Activated CD8-positive, alpha-beta memory T cell treated with anti-CD3 and anti-CD28 coated beads, Interleukin-2, amount 50 U/mL, for 48 hours (primary cell): ENCODE measurements around the gene GOLGA6L7.
A peak's percentile ranks its signal among the peaks of the same experiment; 100 is the strongest.
"Not testable (repeated sequence)": the region's sequence is repeated elsewhere in the genome, so short reads cannot be mapped to it uniquely, and the experiment has no call there.

Experiments used
- DNase-seq: peaks from one replicate; pipeline ENCODE4 v3.0.0-alpha.2; 2020

GOLGA6L7 gene, protein sequence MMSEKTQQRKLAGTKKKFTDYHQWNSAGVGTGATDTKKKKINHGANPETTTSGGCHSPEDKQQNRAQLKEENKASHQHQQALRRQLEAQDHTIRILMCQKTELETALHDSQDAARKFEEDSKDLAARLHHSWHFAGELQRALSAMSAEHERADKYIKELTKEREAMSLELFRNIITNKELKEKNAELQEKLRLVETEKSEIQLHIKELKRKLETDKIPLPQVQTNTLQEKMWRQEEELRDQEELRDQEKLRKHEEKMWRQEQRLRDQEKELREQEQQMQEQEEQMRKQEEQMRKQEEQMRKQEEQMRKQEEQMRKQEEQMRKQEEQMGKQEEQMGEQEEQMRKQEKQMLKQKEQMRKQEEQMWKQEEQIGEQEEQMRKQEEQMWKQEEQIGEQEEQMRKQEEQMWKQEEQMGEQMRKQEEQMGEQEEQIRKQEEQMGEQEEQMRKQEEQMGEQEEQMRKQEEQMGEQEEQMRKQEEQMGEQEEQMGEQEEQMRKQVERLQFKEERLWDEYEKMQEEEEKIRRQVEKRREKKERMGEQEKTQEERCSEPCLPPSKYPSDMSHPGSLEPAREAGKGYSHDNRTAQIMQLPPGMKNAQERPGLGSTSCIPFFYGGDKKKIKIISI

DNA sequence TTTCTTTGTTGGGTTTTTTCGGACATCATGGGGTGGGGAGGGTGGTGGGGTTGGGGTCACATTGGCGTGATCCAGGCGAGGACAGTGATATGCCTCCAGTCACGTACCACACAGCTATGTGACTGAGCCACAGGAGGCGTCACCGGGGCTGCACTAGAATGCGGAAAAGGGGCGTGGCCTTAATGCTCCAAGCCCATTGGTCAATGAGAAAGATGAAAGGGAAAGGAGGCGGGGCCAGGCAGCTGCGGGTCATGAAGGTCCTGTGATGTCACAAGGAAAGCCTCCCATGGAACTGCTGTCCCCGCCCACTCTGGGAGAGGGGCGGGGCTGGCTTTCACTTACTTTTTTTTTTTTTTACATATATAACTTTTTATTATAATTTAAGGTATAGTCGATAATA is at the start of gene GOLGA6L7:
Gene GOLGA6L7, minus strand, starts transcription at position 124 of the 400 bp plus-strand sequence. Its CDS starts 95 bp downstream, at position 29.
- DNase-seq: not testable (repeated sequence)

DNA sequence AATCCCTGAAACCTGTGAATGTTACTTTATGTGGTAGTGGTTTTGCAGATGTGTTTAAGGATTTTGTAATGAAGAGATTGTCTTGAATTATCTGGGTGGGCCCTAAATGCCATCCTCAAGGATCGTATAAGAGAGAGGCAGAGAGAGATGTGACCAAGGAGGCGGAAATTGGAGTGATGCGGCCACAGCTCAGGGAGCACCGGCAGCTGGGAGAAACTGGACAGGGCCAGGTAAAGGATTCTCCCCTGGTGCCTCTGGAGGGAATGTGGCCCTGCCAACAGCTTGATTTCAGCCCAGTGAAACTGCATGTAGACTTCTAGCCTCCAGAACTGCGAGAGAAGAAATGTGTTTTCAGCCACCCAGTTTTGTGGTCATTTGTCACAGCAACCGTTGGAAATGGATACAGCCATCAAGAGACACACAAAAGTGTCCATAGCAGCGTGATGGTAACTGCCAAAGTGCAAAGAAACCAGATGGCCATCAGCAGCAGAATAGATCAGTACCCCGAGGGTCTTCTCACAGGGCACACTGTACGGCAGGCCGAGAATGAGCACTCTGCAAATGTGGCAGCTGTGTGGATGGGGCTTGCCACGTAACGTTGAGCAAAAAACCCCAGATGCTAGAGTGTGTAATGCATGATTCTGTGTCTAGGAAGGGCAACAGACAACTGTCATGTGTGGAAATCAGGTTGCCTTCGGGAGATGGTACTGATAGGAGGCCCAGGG is 49.6 kb upstream of the GOLGA6L7 start:
- DNase-seq: no peak

DNA sequence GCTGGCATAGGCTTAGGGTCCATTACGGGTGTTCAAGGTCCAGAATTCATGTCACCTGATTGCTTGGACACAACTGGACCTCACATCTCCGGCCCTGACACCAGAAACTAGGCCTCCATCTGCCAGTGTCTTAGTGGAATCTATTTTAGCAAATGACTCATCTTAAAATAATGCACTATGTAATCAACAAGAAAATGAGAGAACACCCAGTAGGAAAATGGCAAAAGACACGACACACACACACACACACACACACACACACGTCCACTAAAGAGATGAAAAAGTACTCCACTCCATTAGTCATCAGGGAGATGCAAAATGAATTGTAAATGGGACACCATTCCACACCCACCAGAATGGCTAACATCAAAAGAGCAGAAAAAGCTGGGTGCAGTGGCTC is 48.5 kb upstream of the GOLGA6L7 start:
- no peak for DNase-seq

DNA sequence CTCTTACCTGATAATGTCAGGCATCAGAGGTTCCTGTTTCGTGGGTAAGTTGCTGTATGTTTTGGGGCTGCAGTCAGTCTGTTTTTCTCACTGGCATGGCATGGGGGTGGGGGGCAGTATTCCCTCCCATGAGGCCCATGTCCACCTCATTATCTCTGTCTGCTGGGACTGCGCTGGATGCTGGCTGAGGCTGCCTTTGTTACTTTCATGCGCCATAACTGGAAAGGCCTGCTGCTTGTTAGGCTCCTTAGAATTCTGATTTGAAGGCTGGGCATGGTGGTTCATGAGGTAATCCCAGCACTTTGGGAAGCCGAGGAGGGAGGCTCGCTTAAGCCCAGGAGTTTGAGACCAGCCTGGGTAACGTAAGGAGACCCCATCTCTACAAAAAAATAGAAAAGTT is 47.1 kb upstream of the GOLGA6L7 start:
- no peak for DNase-seq

DNA sequence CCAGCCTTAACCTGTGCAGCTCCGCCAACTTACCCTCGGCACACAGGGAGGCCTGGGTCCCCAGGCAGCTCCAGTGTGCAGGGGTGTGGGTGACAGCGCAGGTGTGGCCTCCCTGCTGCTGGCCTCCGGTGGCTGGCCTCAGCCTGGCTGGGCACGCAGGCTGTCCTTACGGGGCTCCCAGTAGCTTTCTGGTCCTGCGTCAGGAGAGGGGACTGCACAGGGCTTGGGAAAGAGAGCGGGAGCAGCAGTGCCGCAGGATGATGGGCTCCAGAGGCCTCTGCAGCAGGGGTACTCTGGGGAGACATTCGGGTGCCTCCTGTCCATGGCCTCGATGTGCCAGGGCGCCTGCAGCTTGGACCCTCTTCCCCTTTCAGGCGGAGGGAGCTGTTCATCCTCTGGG is 46.7 kb upstream of the GOLGA6L7 start:
- DNase-seq: no peak

DNA sequence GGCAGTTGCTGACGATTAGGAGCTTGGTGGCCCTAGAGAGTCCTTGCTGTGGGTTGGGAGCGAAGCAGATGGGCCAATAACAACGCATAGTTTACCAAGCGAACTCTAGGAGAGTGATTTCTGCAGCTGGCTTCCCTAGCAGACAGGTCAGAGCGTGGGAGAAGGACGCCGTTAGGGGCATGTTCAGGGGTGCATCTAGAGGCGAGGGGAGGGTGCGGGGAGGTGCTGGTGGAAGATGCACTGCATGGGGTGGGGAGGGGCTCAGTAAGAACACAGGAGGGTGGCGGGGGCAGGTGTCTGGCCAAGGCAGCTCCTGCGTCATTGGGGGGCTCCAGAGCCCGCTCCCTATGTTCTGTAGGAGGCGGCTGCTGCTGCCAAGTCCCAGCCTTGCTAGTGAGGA is 46.2 kb upstream of the GOLGA6L7 start:
- DNase-seq: no peak

DNA sequence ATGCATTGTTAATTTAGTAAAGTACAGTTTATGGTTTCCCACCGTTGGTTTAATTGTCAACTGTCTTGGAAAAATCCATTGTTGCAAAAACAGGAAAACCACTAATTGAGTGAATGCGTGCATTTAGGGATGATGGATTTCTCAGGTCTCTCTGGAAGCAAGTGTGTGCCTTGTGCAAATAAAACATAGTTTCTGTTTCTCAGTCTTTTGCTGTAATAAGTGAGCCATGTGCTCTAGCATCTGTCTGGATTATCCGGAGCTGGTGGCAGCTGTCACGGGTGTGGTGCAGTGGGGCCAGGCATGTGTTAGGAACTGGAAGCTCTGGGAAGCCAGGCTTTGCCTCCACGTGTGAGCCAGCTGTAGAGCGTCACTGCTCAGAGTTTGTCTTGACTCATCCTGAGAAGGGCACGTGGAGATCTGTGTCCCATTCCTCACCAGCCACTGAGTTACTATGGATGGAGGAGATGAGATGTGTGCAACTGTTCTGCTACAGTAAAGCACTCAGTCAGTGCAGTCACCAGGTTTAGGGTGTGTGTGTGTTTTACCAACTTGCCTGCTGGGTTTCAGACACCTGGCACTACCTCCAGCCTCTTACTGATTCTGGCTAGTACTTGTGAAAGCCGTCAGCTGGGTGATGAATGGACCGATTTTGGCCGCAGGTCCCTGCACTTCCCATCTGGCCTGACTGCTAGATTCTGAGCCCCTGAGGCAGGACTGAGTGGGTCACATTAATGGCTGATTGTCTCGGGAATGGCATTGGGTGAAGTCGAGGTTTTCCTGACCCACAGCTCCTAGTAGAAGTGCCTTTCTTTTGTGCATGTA is 44.6 kb upstream of the GOLGA6L7 start:
- DNase-seq: no peak

DNA sequence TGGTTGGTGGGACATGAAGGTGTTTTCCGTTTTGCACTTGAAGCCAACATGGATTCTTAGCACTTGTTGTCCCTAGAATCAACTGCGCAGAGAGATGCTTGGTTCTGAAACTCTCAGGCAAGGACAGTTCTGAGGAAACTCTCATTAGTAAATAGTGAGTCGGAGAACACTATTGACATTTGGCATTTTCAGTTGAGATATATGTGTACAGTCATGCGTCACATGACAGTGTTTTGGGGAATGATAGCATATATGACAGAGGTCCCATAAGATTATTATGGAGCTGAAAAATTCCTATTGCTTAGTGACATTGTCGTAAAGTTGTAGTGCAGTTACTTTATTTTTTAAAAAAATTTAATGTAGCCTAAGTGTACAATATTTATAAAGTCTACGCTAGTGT is 43.1 kb upstream of the GOLGA6L7 start:
- no peak for DNase-seq

DNA sequence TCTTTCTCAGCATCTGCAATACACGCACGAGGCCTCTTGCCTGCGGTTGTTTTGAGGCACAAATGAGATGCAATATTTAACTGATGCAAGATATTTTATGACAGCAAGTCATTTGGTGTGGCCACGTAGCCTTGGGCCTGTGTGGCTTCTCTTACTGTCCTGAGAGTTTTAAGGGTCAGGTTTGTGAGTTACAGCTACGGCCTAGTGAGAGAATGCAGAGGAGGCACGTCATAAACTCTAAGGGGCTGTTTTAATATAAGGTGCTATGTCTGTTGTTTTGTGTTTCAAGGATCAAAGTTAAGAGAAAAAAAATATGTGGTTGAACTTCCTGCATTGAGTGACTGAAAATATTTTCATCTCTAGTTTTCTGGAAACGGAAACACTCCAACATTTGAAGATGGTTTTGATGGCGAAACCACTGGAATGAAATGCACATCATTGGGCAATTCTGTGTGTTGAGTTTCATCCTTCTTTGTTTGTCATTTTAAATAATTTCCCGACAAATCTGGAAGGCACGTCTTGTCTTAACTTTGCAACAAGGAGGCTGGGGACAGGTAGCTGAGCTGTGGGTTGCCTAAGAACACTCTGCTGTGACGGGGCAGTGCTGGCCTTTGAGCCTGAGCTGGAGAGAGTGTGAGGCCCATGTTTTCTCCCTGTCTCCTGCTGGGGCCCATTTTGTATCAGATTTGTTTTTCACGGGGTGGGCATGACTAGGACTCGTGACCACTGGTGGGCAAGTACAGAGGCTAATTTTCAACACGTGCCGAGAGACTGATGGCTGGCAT is 42.5 kb upstream of the GOLGA6L7 start:
- DNase-seq: no peak

DNA sequence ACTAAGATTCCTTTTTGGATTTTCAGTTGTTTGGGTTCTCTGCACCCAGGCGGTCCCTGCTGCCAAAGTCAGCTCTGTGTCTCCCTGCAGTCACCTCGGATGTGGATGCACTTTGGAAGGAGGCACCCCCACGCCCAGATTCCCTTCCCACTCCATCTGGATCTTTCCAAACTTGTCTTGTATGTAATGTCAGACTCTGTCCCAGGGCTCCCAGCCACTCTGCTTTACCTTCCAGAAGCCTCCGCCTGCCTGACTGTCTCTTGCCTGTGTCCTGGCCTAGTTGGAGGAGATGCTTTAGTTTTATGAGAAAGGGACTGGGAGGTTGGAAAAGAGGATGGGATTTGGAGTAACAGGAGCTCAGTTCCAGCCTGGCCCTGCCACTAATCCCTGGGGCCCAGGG is 41.8 kb upstream of the GOLGA6L7 start:
- DNase-seq: not testable (repeated sequence)

DNA sequence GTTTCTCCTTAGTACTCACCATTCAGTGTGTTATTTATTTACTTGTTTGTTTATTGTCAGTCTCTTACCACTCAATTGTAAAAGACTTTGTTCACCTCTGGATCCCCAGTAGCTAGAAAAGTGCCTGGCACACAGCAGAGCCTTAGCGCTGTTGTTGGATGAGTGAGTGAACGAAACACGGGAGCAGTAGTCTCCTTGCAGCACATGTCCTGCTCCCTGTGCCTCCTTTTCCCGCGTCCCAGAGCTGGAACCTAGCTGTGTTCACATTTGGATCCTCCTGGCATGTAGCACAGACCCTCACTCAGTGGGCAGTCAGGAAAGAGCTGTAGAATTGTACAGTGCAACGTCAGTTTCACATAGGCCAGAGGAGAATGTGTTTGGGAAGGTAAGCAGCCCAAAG is 41.4 kb upstream of the GOLGA6L7 start:
- DNase-seq: not testable (repeated sequence)

DNA sequence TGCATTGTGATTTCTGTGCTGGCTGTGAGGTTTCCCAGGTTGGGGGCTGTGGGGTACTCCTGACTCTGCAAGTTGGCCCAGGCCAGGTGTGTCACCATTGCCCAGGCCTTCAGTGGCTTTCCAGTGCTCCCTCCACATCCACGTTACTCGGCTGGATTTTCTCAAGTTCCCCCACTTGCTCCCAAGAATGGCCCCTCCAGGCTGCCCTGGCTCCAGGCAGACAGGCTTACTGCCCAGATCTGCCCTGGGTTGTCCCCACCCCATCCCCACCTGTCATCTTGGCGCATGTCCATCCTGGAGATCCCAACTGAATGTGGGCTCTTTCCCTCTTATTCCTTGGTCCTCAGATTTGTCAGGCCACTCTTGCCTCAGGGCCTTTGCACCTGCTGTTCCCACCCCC is 40.9 kb upstream of the GOLGA6L7 start:
- no peak for DNase-seq

DNA sequence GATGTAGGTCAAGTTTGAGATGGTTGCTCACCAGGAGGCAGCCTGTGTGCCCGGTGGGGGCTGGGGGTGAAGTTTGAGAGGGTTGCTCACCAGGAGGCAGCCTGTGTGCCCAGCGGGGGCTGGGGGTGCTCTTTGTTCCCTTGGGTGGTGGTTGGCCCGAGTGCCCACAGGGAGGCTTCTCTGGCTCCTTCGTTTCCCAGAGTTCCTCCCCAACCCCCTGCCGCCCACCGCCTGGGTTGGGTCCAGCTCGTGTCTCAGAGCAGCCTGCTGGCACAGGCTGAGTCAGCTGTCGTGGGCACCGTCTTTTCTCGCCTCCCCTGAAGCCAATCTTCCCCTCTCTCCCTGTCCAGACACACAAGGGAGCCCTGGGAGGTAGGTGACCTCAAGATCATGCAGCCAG is 40.5 kb upstream of the GOLGA6L7 start:
- no peak for DNase-seq

DNA sequence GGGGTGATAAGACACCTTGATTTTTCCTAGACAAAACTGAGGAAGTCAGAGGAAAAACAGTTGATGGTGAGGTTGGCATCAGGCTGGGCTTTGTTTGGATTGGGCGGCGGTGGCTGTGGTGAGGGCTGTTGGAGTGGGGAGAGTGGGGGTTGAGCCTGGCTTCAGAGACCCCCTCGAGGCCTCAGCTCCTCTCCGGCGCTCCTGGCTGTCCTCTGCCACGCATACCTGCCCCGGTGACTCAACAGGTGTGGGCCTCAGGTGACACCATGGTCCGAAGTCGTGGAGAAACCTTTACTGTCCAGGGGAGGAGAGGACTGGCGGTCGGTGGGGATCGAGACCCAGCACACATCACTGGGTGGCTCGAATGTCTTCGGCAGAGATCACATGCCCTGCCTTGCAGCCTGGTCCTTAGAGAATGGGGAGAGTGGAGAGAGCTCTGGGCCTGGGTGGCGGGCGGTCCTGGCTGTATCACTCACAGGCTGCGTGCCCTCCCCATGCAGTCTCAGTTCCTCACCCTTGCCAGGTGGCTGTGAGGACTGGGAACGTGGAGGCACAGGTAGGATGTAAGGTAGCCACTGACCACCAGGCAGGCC is 40.0 kb upstream of the GOLGA6L7 start:
- DNase-seq: no peak

DNA sequence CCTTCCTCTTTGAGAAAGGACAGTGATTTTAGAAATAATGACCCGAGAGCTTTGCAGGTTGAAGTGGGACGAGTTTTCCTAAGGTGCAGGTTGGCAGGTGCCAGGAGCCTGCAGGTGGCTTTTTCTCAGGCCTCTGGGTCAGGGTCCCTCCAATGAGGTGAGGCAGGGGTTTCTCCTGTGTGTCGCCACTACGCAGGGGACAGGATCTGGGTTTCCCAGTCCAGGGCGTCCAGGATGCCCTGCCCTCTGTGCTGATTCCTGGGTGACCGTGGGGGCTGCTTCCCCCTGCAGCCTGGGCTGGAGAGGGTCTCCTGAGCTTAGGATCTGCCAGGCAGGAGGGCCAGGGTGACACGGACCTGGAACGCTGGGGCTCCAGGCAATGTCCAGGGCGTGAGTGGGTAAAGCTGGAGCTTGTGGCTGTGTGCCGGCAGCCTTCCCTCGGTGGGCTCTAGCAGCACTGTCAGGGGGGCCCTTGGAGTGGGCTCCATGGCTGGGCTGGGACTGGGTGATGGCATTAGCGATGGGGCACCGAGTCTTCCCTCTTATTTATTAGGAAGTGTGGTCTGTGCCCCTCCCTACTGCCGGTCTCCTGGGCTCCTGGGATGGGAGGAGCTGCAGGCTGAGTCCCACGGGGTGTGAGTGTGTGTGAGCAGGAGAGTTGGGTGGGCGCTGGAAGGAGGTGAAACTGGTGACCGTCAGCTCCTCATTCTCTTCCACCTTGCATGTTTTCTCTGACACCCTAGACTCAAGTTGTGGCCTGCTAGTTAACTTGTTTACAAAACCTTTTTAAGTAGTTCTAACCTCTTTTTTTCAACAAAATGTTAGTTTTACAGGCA is 39.1 kb upstream of the GOLGA6L7 start:
- DNase-seq: no peak

DNA sequence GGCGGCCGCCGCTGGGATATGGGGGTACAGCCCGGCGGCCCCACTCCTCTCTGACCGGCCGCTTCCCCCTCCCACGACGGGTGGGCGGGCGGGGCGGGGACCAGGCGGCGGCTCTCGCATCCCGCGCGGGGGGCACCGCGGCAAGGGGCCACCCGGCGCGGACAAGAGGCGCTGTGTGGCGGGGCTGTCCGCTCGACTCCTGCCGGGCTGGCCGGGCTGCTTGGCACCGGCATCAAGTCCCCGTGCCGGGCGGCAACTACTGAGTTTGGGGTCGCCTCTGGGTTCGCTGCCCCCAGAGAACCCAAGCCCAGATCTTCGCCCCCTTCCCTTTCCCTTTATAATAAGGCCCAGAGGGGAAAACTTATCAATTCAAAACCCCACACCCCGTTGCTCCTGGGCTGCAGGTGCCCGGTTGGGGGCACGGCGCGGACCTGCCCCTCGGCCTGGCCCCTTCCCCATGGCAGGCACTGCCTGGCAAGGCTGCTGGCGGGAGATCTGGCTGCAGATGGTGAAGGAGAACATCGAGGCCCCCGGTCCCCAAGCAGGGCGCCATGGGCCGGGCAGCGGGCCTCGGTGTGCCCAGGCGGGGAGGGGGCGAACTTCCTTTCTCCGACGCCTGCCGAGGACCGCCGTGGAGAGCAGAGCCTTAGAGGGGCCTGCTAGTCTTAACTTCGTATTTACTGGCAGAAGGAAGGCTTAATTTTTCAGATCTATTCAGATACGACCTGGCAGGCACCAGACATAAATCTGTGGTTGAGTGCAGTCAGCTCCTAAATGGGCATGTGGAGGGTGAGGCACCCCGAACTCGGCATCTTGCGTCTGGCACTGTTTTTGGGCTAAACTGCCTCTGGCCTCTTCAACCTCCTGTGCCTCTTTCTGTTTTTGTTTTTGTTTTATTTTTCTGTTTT is 38.2 kb upstream of the GOLGA6L7 start:
- no peak for DNase-seq

DNA sequence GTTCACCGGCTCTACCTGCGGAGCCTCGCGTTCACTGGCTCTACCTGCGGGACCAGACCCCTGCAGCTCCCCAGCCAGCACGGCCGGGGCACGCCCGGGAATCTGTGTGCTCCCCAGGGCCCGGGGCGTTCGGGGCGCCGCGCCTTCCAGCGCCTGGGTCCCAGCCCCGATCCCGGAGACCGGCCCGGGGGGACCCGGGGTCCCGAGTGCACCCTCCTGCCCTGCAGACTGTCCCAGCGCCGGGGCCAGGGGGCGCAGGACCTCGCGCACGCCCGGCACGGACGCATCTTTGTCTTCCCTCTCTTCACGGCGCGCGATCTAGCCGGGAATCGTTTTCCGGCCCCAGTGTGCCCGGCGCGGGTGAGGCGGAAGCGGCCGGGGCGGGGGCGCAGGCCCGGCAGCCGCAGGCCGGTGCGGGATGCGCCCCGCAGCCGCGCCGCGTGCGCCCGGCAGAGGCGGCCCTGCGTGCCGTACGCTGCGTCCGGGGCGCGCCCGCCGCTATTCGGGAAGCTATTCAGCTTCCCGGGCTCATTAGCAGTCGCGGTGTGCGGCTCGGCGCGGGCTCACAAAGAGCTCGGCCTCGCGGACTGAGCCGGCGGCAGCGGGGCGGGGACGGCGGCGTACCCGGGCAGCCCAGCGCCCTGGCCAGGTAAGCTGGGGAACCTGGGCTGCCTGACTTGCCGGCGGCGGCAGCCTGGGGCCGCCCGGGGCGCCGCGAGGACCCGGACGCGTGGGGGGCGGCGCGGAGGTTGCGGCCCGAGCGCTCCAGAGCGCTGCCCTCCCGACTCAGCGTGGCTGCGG is 37.4 kb upstream of the GOLGA6L7 start, which contains the start of gene APBA2:
Gene APBA2, plus strand, starts transcription at position 345 of the 801 bp plus-strand sequence. CDS start 167,911 bp downstream, outside the sequence.
- peak; percentile 74 for DNase-seq

DNA sequence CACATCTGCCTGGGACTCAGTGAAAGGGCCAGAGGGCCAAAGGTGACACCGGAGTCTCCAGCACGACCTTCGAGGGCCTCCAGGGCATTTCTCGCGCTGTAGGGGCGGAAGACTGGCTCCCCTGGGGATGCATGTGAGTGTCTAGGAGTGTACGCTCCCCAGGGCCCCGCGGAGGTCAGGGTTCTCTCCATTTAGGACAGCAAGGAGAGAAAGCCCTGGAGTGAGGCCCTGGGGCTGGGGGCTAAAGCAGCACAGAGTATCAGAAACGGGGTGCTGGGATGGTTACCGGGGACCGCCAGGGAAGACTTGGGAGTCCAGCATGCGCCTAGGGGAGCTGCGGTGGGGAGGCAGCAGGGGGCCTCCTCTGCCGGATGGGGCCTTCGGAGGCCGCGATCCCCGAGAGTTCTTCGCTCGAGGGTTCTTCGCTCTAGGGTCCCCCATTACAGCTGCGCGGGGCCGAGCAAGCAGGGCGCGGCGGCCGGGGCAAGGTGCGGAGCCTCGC is 36.7 kb upstream of the GOLGA6L7 start:
- DNase-seq: no peak
